ENCODE results near the gene LRRN4CL. TPM values are rescaled to one million over a fixed set of nuclear protein-coding genes. Genes with fewer than 3 reads are reported as not detected.
A peak's percentile ranks its signal among the peaks of the same experiment; 100 is the strongest.
"Not testable (repeated sequence)": the region's sequence is repeated elsewhere in the genome, so short reads cannot be mapped to it uniquely, and the experiment has no call there.

The LRRN4CL gene
- total and polyA plus RNA-seq, 2 experiments from 2014 or later = 1.9 TPM; not detected in 1

GRCh38 chr11:62665075-62665598 lies 24.2 kb downstream of the LRRN4CL start, which contains the start of the genes C11orf98 and CSKMT:
Gene C11orf98, minus strand, starts transcription at chr11:62665210. Its CDS starts 41 bp downstream, at chr11:62665169.
Gene CSKMT, plus strand, starts transcription at chr11:62665312. Its CDS starts 568 bp downstream, at chr11:62665880.
- Histone ChIP-seq H3K27me3 (no peaks in the 10 kb centered on the region), H3K9me3 (ENCODE audit: low read depth) (no peaks in the 10 kb centered on the region), H3K27ac (peak within 1 kb of the TSS; percentile 89), H3K4me3 (peak within 1 kb of the TSS; percentile 67), H3K36me3 (peaks cover 2% of the 10 kb centered on the region), H3K4me1 (ENCODE audit: low read depth) (peaks cover 14% of the 10 kb centered on the region)
- TF ChIP-seq CTCF (IDR thresholded peaks at IDR 0.05; ENCODE audit: low read depth, low read length) = no peak
- DNase-seq (ENCODE audit: low read depth in 1 of 2, low spot score in 1 of 2) = peak; percentile 94 to 96

- Histone ChIP-seq H3K4me1 (ENCODE audit: low read depth) (peaks cover 14% of the 10 kb centered on the region), H3K36me3 (peaks cover 2% of the 10 kb centered on the region), H3K27me3 (no peaks in the 10 kb centered on the region), H3K27ac (peak overlapping the region; percentile 89), H3K4me3 (peak overlapping the region; percentile 67), H3K9me3 (ENCODE audit: low read depth) (no peaks in the 10 kb centered on the region)
- no peak for TF ChIP-seq CTCF (IDR thresholded peaks at IDR 0.05; ENCODE audit: low read depth, low read length)
- peak; percentile 57 to 75 for DNase-seq (ENCODE audit: low read depth in 1 of 2, low spot score in 1 of 2)
Observed at GRCh38 chr11:62664405-62665074, 24.8 kb downstream of the LRRN4CL start.

- no peak overlapping the region for H3K4me3 ChIP-seq
- H3K27ac ChIP-seq = peak overlapping the region; percentile 74
- no peak for TF ChIP-seq CTCF (IDR thresholded peaks at IDR 0.05; ENCODE audit: low read depth, low read length)
- H3K9me3 ChIP-seq (ENCODE audit: low read depth) = no peaks in the 10 kb centered on the region
- H3K4me1 ChIP-seq (ENCODE audit: low read depth) = no peaks in the 10 kb centered on the region
- DNase-seq (ENCODE audit: low read depth in 1 of 2, low spot score in 1 of 2) = peak in 1 of 2 donors; percentile 6
- H3K36me3 ChIP-seq = no peaks in the 10 kb centered on the region
- H3K27me3 ChIP-seq = no peaks in the 10 kb centered on the region
Observed at GRCh38 chr11:62656796-62657429, 32.4 kb downstream of the LRRN4CL start.

DNA sequence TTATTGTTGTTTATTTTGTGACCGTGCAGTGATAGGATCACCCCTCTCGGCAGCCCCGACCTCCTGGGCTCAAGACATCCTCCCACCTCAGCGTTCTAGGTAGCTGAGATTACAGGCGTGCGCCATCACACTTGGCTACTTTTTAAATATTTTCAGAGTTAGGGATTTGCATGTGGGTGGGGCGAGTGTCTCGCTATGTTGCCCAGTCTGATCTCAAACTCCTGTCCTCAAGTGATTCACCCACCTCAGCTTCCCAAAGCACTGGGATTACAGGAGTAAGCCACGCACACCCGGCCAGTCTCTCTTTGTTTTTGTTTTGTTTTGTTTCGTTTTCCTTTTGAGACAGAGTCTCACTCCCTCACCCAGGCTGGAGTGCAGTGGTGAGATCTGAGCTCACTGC lies 35.0 kb downstream of the LRRN4CL start:
- Histone ChIP-seq H3K9me3 (ENCODE audit: low read depth) (no peaks in the 10 kb centered on the region), H3K27ac (no peak overlapping the region), H3K4me1 (ENCODE audit: low read depth) (no peaks in the 10 kb centered on the region), H3K27me3 (no peaks in the 10 kb centered on the region), H3K36me3 (peaks cover 5% of the 10 kb centered on the region), H3K4me3 (no peak overlapping the region)
- TF ChIP-seq CTCF (IDR thresholded peaks at IDR 0.05; ENCODE audit: low read depth, low read length) = no peak
- no peak for DNase-seq (ENCODE audit: low read depth in 1 of 2, low spot score in 1 of 2)

DNA sequence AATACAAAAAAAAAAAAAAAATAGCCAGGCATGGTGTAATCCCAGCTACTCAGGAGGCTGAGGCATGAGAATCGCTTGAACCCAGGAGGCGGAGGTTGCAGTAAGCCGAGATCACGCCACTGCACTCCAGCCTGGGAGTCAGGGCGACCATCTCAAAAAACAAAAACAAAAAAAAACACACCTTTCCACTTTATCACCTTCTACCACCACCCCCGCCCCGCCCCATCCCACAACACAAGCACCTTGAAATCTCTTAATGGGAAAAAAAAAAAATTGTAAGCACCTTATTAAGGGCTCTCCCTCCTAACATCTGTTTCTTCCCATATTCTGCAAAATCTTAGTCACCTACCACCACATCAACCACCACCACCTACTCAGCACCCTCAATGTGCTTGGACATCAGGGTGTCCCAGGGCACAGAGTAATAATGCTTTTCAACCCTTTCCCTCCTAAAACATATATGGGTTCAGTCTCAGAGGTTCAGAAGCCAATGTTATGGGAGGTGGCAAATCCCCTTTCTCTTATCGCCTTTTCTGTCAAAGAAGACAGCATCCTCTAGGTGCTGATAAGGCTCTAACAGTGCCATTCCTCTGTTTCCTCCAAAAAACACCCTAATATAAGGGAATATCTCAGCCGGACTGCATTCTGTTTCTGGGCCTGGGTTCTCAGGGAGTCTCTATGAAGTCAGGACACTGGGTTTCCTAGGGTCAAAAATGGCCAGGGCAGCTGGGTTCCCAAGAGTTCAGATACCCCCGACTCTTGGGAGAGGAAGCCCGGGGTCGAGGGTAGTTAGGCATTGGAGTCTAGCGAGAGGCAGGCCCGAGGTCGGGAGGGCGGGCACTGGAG lies 36.9 kb downstream of the LRRN4CL start:
- H3K4me3 ChIP-seq = peak overlapping the region; percentile 69
- H3K36me3 ChIP-seq = peaks cover 15% of the 10 kb centered on the region
- no peak for DNase-seq (ENCODE audit: low read depth in 1 of 2, low spot score in 1 of 2)
- no peak for TF ChIP-seq CTCF (IDR thresholded peaks at IDR 0.05; ENCODE audit: low read depth, low read length)
- no peaks in the 10 kb centered on the region for H3K27me3 ChIP-seq
- H3K4me1 ChIP-seq (ENCODE audit: low read depth) = no peaks in the 10 kb centered on the region
- peak overlapping the region; percentile 90 for H3K27ac ChIP-seq
- H3K9me3 ChIP-seq (ENCODE audit: low read depth) = no peaks in the 10 kb centered on the region

DNA sequence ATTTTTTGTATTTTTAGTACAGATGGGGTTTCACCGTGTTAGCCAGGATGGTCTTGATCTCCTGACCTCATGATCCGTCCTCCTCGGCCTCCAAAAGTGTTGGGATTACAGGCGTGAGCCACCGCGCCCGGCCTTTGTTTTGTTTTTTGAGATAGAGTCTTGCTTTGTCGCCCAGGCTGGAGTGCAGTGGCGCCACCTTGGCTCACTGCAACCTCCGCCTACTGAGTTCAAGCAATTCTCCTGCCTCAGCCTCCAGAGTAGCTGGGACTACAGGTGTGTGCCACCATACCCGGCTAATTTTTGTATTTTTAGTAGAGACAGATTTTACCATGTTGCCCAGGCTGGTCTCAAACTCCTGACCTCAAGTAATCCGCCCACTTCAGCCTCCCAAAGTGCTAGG lies 39.0 kb downstream of the LRRN4CL start:
- not testable (repeated sequence) for H3K9me3 ChIP-seq (ENCODE audit: low read depth); H3K4me3 ChIP-seq; H3K4me1 ChIP-seq (ENCODE audit: low read depth); DNase-seq (ENCODE audit: low read depth in 1 of 2, low spot score in 1 of 2); H3K27me3 ChIP-seq; H3K27ac ChIP-seq
- peaks cover 15% of the 10 kb centered on the region for H3K36me3 ChIP-seq

Measured in cardiac muscle cell (in vitro differentiated cells and primary cell).